Fibroblast of skin of left quadriceps (primary cell): Measurements from ENCODE around the gene CTTN.

ENCODE experiments used
- DNase-seq, 2 experiments: peaks; one replicate each; pipeline ENCODE4 v3.0.0-alpha.2; 2013; ENCODE audit warnings: low read depth in 2 of 2

CTTN gene

DNA sequence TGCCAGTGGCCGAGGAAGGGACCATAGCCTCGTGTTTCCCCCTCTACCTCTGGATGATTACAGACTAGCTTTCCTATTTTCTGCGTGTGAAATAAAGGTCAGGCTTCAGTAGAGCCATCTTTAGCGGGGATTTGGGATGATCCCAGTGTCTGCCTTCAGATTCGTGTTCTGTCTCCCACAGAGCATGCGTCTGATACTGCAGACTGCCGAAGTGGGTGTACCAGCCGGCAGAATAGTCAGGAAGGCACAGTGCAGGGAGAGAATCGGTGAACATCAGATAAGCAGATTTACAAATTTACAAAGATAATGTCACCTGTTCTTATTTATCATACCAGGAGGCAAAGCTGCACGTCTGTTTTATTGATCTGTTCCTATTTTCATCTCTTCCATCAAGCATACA, 11.1 kb downstream of the CTTN start:
- DNase-seq = no peak

DNA sequence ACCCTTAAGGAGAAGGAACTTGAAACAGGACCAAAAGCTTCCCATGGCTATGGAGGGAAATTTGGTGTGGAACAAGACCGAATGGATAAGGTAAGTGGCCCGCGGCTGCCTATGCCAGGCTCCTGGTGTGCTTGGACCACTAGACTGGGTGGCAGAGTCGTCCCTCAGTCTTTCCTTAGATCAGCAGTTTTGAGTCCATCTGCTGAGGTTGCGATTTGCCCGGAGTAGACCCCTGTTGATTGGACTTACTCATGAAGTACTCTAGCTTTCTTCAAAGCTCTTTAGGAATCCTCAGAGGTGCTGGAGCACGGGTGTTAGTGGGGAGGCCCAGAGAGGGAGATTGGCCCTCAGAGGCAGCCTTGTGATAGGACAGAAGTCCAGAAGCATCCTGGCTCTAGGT, 11.5 kb downstream of the CTTN start:
- no peak for DNase-seq

DNA sequence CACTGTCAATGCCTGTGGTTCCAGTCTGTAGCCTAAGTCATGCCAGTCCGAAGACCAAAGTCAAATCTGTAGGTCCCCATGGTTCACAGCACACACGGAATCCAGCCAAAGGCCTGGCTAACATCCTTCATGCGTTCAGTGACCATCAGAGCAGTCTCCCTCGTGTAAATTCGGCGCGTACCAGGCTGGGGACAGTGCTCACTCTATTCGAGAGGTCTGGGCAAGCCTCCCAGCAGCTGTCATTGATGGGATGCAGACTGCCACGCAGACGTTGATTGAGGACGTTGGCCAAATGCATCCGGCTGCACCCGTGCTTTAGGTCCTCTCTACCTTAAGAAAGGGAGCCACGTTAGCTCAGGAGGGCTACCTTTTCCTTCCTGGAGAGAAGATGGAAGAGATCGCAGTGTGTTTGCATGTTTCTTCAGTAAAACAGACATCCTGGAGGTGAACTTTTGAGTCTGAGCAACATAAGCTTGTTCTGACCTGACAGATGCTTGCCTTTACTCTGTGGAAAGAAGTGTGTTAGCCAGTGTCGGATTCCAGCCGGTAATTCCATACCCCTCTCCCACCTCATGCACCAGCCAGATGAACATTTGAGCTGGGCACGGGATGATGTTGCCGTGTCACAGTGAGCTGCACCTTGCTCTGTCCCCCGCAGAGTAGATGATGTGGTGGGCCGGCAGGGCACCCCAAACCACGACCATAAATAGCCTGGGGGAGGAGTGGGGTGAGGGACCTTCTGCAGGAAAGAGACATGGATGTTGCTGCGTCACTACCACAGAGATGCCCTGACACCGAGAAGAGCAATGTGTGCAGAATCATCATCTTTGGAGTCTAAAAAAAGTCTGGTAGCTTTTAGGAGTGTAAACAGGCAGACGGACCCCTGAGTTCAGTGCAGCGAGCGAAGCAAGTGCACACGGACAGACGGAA, 12.2 kb downstream of the CTTN start:
- no peak for DNase-seq

DNA sequence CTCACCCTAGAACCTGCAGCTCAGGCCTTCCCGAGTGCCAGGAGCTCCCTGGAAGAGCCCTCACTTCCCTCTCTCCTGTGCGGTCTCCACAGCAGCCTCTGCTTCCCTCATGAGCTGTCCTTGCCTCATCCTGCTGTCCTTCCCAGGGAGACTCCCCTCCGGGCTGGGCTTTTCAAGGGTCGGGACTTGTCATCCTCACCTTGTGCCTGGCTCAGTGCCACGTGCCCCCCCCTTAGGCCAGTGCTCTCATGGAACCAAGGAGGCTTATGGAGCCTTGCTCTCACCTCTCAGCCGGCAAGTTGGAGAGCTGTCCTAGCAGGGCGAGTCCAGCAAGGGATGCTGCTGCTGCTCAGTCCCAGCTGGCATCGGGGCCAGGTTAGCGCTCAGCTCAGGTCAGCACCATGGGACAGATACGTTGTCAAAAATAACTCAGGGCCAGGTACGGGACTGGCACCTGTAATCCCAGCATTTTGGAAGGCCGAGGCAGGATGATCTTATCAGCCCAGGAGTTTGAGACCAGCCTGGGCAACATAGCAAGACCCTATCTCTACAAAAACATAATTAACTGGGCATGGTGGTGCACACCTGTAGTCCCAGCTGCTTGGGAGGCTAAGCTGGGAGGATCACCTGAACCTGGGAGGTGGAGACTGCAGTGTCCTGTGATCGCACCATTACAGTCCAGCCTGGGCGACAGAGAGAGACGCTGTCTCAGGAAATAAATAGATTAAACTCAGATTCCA, 13.6 kb downstream of the CTTN start:
- DNase-seq = no peak

DNA sequence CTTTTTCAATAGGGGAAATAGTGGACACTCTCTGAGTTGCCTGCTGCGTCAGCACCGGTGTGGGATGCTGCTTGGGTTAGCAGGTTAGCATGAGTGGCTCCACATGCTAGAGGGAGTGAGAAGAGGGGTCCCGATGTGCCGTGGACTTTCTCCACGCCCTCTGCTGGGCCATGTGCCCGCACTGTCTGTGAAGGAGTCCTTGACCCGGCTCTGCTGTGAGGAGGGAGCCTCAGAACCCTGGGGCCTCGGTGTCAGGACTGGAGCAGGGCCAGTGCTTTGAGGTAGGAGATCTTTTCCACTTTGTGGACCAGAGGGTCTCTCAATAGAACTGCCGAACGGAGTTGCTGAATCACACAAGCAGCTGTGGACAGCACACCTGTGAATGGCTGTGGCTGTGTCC, 14.8 kb downstream of the CTTN start:
- no peak for DNase-seq

DNA sequence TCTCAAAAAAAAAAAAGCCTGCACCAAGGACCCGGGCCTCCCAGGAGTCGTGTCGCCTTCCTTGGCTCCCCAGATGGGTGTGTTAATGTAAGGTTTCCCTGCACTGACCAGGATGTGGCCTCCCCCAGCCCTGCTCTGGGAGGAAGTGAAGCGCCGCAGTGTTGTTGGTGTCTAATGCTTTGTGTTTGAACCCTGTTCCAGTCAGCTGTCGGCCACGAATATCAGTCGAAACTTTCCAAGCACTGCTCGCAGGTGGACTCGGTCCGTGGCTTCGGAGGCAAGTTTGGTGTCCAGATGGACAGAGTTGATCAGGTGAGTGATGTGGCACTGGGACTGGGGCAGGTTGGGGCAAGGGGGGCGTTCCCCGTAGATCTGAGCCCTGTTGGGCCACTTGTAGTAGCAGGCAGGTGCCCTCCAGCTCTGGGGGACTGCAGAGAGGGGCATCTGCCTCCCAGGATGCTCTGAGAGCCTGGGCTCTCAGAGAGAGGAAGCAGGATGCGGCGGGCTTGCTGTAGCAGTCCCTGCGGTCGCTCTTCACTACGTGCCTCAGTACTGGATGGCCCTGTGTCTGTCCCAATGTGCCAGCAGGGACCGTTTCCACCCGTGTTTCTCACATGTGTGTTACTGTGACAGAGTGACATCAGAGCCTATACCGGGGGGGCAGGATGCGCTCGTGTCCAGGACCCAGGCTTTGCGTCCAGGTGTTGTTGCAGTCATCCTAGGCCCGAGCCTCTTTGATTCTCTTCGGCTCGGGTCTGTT, 16.2 kb downstream of the CTTN start:
- DNase-seq = no peak

DNA sequence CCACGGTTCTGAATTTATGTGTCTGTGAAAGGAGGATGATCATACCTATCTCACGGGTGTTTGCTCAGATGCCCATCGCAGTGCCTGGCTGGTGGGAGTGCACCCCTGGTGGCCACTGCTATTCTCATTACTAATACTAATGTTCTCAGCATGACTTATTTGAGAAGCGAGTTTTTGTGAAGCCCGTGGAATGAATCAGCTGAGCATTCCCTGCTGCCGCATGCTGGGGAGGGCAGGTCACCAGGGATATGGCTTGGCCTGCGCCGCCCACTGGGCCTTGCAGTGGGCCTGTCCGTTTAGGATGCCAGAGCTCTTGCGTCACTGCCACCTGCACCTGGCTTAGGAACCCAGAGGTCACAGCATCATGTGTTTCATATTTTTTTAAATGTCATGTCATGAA, 16.9 kb downstream of the CTTN start:
- DNase-seq = peak; percentile 45 to 50

DNA sequence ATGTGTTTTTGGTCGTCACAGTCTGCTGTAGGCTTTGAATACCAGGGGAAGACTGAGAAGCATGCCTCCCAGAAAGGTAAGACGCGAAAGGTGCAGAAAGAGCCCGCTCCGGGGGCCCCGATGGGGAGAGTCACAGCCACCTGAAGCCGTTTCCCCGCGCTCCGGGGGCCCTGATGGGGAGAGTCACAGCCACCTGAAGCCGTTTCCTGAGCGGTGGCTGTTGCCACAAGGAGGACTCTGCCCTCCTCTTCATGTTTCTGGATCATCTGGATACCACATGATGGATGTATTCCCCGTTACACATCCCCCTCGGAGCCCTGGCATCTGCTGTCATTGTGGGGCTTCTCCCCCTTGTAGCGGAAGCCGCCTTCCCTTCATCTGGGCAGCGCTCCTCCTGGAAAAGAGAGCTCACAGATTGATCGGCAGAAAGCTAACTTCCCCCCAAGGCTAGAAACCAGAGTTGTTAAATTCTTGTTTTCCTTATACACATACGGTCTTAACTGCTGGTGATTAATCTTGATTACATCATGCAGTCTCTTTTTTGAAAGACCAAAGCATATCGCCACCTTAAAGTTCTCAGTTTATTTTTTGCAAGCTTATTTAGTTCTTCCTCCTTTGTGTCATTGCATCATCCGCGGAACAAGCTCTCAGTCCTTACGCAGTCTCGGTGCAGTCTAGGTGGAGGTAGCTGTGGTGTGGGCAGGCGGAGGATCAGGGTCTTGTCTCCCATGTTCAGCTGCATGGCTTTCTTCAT, 17.5 kb downstream of the CTTN start:
- peak; percentile 68 to 69 for DNase-seq

DNA sequence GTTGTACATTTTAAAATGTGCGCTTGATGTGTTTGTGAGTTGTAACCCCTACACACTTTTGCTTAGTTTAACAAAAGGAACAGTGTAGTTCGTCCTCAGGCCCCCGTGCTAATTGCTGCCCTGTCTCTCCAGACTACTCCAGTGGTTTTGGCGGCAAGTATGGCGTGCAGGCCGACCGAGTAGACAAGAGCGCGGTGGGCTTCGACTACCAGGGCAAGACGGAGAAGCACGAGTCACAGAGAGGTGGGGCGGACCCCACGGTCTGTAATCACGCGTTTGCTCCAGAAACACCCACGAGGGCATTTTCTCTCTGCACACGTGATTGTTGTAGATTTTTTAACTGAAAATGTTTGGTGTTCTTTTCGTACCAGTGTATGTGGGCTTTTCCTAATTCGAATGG, 18.6 kb downstream of the CTTN start:
- no peak for DNase-seq

DNA sequence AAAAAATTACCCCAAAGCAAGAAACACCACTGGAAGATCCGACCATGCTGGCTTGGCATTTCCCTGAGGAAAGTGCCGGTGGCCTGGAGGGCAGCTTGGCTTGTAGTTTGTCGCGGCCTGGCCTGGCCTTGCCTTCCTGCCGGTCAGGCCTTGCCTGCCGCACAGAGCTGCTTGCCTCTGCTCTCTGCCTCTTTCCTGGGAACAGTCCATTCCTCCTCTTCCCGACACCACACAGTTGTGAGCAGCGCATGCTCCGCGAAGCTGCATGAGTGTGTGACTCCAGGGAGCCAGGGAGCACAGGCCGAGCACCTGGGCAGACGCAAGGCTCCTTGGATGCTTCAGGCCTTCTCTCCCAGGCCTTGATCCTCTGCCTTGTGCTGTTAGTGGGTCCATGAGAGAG, 19.8 kb downstream of the CTTN start:
- DNase-seq = no peak

DNA sequence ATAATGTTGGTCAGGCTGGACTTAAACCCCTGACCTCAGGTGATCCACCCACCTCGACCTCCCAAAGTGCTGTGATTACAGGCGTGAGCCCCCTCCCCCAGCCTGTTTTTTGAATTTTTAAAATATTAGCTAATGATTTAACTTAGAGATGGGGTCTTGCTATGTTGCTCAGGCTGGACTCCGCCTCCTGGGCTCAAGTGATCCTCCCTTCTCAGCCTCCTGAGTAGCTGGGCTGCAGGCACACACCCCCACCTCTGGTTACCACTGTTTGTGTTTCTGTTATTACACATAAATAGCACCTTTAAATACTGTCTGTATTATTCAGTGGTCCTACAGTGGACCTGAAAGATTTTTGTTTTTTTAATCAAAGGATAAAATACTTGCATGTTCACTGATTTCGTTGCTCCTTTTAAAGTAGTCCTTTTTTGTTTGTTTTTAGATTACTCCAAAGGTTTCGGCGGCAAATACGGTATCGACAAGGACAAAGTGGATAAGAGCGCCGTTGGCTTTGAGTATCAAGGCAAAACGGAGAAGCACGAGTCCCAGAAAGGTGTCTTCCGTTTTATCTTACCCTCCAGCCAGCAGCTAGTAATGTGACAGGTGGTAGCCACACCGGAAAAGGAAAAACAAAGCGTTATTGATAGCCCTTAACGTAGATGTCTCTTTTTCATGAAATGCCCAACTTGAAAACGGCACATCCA, 21.1 kb downstream of the CTTN start:
- DNase-seq = no peak

DNA sequence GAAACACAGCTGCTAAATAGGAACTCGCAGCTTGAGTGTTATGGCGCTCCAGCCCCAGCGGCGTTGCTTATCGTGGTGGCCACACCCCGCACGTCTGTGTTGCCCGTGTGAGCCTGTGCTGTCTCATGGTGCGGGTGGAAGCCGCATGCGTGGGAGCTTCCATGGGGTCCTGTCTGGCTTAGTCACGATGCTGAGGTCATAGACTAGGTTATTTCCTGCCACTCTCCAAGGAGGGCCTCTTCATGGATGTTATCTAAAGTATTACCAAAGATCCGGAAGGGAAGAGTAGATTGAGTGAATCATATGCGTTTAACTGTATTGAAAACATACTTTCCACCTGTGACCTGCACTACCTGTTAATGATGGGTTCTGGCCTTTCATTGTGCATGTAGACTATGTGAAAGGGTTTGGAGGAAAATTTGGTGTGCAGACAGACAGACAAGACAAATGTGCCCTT, 21.7 kb downstream of the CTTN start:
- no peak for DNase-seq

DNA sequence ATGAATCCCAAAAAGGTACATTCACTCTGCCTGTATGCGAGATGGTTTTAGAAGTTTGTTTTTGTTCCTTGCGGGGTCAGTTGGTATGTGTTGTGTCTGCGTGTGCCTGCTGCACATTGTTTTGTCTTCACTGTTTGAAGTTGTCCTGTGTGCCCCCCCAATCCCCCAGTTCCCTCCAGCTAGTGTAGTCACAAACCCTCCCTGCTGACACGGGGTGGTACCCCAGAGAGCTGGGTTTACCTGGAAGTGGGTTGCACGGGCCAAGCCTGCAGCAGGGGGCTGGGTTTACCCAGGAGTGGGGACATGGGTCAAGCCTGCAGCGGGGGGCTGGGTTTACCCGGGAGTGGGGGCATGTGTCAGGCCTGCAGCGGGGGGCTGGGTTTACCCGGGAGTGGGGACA, 22.2 kb downstream of the CTTN start:
- no peak for DNase-seq

DNA sequence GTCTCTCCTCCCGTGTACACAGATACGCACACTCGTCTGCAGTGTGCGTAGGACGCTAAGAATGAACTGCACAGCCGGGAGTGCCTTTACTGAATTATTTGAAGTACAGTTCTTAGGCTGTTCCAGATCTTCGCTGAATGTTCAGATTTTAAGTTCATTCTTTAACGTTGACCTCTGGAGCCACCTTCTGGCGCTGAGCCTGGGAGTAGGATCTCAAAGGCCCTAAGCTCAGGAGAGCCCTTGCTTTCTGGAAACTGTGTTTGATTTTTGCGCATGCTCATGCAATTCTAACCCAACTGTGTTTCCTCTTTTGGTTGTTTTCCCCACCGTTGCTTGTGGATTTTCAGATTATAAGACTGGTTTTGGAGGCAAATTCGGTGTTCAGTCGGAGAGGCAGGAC, 22.8 kb downstream of the CTTN start:
- DNase-seq = no peak

DNA sequence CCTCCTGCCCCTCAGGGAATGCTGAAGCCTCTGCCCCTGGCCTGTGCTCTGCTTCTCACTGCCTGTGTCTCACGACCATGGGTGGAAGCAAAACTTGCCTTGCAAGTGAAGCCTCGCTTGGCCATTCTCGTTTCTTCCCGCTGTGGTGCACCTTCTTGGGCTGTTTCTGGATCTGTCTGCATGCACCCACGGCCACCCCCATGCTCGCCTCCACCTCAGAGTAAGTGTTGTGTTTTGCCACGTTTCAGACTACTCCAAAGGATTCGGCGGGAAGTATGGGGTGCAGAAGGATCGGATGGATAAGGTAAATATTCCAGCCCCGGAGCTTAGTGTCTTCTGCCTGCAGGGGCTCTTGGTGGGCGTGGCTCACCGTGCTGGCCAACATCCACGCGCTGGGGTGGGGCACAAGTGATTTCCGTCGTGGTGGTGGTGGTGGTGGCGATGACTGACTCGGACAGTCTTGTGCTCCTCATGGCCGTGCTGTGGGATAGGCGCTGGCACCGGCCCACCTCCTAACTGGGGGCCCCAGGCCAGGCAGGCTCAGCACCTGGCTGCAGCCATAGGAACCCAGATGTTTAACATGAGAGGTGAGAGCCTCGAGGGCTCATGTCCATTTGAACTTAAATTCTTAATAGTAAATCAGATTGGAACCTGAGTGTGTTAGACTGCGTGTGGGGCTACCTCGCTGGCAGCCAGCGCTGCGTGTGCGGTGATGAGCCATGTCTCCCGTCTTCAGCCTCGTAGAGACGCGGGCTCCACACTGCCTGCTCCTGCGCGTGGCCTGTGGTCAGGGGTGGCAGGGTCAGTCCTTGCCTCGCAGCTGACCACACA, 24.6 kb downstream of the CTTN start:
- no peak for DNase-seq

DNA sequence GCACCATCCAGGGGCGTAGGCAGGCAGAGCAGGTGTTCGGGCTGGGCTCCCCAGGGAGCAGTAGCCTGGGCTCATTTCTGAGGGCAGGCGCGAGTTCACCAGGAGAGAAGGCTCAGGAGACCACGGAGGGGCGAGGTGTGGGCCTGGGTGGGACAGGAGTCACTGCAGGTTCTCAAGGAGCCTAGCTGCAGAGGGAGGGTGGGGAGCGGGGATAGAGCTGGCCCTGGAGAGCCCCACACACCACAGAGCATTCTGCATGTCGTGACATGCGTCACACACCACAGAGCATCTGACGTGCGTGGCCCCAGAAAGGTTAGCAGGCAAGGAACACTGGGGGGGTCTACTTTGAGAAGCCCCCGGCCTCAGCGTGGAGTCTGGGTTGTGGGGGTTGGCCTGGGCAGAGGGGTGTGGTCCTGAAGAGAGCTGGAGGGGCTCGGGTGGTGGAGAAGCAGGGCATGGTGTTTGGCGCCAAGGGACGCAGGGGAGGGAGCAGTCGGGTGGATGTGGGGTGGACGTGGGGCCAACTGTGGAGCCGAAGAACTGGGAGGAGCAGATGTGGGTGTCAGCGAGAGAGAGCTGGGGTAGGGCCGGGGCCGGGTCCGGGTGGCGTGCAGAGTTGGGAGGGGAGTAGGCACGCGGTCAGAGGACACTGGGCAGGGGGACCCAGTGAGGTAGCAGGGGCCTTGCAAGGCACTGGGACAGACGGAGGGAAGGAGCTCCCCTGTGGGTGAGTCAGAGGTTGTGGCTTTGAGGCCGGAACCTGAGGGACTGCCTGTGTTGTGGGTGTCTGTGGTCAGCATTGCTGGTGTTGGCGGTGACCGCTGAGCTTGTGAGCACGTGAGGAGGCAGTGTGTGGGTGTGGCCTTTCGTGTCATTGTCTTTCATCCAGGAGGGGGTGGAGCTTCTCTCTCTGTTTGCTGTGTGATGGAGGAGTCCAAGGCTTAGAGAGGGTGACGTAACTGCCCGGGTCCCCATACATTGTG, 25.5 kb downstream of the CTTN start:
- no peak for DNase-seq

DNA sequence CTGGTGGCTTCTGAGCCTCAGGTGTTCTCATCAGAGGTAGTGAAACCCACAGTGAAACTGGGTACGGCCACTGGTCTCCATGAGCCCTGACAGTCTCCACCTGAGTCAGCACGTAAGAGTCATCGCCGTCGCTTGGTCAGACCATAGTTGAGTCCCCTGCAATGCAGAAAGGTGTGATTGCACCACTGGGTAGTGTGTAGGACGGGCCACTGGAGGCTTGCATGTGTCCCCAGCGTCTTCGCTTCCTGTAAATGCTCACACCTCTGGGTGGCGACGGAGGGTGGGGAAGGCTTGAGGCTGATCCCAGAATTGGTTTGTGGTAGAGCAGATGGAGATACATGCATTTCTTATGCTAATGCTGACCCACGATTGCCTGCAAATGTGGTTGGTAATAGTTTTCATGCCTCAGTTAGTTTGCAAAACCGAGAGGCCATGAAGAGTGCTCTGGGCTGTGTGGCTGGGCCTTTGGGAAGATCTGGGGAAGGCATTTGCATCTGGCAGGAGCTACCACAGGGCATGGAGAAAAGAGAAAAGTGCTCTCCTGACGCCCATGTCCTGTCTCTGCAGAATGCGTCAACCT, 26.5 kb downstream of the CTTN start:
- DNase-seq = no peak

DNA sequence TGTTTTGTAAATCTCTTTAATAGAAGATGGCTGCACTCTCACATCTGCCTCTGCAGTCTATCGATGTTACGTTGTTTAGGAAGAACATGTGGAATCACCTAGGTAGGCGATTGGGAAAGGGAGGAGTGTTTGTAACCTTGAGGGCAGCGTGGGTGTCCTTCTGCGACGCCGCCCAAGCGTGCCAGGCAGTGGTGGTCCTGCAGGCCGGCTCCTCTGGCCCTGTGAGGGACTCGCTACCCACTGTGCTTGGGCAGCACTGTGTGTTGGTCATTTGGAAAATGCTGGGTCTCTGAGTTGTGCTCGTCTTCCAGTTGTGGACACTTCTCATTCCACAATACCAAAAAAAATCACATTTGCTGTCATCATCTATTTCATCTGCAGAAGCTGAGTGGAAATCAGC, 29.1 kb downstream of the CTTN start:
- no peak for DNase-seq
